Hindlimb muscle (tissue), 1 donor: ENCODE measurements around the gene BMP5. TPM values are rescaled to one million over a fixed set of nuclear protein-coding genes. Genes with fewer than 3 reads are reported as not detected.
"Not testable (repeated sequence)": the region's sequence is repeated elsewhere in the genome, so short reads cannot be mapped to it uniquely, and the experiment has no call there.

ENCODE experiments used
- DNase-seq: peaks from one replicate; pipeline ENCODE4 v3.0.0-alpha.2; 2013
- polyA plus RNA-seq: library from polyadenylated mRNA; unstranded; fragments of 120-200 nt; gene quantifications from one replicate; pipeline ENCODE4 v1.2.1, GENCODE V29; 2013; ENCODE audit not compliant: insufficient read length

BMP5 gene
- polyA plus RNA-seq = 9.0 TPM

DNA sequence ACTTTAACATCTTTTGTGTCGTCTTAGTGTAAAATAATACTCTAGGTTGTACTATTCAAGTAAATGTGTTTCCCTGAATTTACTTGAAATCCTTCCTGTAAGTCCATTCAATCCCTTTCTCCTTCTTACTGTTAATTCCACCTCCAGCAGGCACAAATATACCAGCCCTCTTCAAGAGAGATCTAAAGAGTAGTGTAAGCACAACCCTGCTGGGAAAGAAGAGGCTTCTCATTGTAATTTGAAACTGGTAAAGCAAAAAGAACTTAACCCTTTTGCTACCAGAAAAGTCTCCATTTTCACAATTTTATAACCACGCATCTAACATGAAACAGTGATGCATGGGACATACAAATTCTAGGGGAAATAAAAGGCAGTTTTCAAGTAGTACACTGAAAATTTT, at the start of gene BMP5:
Gene BMP5 (minus strand): TSS at position 191 of the 400 bp plus-strand sequence. CDS start 725 bp downstream, outside the sequence.
- peak; percentile 65 for DNase-seq

GRCh38 chr6:55922406-55922805, 47.0 kb upstream of the BMP5 start:
- DNase-seq = no peak

- DNase-seq = no peak
Observed at GRCh38 chr6:55919716-55920308, 44.4 kb upstream of the BMP5 start.

DNA sequence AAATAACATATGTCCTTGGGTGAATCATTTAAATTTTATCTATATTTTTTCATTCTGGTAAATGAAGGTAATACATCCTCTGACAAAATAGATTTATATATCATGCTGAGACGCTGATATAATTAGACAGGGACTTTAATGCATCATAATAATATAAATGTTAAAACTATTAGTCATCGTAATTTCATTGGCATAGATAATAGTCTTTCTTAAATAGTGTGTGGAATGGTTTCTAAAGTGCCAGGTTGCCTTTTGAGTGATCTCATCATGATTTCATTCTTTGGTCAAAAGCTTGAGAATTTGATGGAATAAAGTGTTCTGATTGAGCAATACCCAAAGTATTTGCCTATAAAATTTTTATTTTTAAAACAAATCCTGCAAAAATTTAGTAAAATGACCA, 43.2 kb upstream of the BMP5 start:
- DNase-seq = no peak

DNA sequence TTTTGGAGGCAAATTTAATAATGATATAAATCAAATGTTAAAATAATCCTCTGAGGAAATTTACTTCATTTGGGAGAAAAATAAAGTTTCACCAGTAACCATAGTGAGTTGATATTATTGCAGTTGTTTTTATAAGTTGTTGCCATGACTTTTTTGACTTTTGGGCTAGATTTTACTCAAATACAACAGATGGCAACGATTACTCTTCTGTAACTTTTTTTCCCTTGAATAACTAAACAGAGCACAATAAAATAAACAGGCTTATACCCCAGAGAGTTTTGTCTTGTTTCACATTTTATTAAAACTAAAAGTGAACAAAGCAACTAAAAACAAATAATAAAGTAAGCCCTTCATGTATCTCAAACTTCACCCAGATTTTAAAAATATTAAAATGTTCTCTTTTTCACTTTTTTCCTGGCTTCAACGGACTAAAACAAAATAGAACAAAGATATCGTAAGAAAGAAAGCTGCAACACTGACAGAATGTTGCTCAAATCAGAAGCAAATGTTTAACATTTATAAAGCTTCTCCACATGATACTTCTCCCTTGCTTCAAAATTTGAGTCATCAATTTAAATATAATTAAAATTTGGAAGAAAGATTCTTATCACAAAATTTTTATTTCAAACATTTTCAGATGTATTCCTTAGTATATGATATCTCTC, 42.5 kb upstream of the BMP5 start:
- peak; percentile 63 for DNase-seq

DNA sequence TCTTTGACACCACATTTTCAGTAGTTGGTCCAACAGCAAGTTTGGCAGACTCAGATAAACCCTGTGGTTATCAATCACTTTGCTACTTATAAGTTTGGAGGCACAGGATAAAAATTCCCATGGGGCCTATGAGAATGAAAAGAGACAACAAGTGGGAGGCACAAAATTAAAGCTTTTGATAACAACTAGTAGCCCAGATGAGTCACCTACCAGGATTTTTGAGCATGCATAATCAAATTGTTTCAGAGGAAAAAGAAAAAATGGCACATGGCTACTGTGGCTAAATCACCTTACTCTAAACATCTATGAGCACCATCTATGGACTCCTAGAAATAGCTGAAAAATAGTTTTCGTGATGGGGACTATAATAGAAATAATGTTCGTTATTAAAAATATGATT, 40.8 kb upstream of the BMP5 start:
- DNase-seq = no peak

- no peak for DNase-seq
Observed at GRCh38 chr6:55913228-55914195, 38.1 kb upstream of the BMP5 start.

DNA sequence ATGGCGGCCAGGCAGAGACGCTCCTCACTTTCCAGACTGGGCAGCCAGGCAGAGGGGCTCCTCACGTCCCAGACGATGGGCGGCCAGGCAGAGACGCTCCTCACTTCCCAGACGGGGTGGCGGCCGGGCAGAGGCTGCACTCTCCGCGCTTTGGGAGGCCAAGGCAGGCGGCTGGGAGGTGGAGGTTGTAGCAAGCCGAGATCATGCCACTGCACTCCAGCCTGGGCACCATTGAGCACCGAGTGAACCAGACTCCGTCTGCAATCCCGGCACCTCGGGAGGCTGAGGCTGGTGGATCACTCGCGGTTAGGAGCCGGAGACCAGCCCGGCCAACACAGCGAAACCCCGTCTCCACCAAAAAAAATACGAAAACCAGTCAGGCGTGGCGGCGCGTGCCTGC, 35.1 kb upstream of the BMP5 start:
- DNase-seq = not testable (repeated sequence)

- not testable (repeated sequence) for DNase-seq
Observed at GRCh38 chr6:55909911-55910310, 34.5 kb upstream of the BMP5 start.

- DNase-seq = no peak
Observed at GRCh38 chr6:55902796-55903195, 27.4 kb upstream of the BMP5 start.

DNA sequence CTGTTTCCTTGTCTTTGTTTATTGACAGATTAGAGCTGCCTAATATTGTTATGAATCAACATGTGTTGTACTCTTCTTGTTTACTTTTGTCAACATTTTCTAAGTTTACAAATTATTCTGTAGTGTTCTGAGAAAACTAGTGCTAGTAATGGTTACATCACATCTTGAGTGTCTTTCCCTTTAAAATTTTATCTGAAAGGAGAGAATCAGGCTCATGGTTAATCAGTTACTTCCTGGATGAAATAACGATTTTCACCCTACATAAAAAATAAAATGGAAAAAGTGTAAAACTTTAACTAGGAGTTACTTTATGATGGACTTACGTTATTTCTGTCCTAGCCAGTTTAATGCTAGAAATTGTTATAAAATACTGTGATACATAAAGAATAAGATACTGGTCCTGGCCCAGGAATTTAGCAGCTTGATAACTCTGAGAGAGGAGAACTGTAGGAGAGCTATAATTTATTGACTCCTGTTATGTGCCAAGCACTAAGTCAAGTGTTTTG, 26.4 kb upstream of the BMP5 start:
- no peak for DNase-seq

DNA sequence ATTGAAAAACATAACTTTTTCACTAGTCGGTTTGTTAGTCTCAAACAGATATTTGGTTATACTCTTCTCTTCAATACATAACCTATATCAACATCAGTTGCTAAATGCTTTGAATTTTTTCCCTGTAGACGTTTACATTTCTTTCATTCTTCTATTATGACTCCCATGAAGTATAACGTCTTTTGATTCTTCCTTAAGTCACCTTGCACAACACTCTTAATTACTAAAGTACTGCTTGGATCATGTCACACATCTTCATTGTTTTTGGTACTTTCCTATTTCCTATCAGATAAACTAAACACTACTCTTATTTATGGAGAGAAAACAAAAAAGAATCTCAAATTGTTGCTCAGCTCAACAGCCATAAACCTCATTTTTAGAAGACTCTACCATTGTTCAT, 23.0 kb upstream of the BMP5 start:
- DNase-seq = no peak

DNA sequence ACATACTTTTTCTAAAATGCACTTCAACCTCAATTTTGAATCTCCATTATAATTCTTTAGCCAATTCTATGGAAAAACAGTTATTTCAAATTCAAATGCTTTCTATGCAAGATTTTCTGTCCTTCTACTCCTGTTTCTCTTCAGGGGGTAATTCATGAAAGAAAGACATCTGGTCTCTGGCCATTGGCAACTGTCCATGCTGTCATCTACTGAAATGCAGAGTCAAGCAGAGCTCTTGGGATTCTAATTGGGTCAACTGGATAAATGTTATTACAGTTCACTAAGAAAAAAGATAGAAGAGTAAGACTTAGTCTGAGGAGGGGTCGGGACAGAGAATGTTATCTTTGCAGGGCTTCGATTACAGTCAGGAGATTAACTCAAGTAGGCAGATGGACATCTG, 22.0 kb upstream of the BMP5 start:
- DNase-seq = no peak

GRCh38 chr6:55895972-55896730, 20.8 kb upstream of the BMP5 start:
- no peak for DNase-seq

DNA sequence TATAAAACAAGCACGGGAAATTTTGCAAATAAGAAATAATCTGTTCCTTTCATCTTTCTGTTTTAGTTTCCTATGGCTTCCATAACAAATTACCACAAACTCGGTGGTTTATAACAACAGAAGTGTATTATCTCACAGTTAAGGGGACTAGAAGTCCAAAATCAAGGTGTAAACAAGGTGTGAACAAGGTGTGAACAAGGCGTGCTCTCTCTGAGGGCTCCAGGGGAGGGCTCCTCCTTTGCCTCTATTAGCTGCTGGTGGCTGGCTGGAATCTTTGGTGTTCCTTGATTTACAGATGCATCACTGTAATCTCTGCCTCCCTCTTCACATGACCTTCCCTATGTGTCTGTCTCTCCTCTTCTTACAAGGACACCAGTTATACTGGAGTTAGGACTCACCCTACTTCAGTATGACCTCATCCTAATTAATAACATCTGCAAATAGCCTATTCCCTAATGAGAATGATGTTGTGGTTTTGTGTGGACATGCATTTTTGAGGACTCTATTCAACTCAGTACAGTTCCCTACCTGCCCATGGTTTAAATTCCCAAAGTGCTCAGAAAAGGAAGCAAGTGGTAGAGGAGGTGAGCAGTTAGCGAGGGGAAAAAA, 17.5 kb upstream of the BMP5 start:
- DNase-seq = no peak

- DNase-seq = no peak
Observed at GRCh38 chr6:55888917-55889316, 13.5 kb upstream of the BMP5 start.

- DNase-seq = no peak
Observed at GRCh38 chr6:55886185-55886836, 10.9 kb upstream of the BMP5 start.

GRCh38 chr6:55882718-55883569, 7.6 kb upstream of the BMP5 start:
- no peak for DNase-seq

DNA sequence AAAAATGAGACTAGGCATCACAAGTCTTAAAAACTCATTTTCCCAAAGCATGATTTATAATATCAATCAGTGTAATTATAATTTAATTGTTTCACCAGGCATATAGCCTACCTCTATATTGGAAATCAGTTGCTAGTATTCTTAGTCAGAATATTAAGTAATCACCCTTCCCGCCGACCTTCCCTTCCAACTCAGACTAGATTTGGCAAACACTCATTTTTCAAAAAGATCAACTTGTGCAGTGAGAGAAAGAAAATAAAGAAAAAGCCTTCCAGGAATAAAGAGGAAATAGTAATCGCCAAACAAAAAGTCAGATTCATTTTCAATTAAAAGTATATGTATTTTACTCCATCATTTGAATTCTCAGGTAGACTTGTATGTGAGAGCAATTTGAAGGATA, 1.9 kb upstream of the BMP5 start:
- no peak for DNase-seq

- DNase-seq = no peak
Observed at GRCh38 chr6:55874316-55874715, 1.1 kb downstream of the BMP5 start.
